H1 (cell line): ENCODE data around the gene ATE1. TPM values are rescaled to one million over a fixed set of nuclear protein-coding genes. Genes with fewer than 3 reads are reported as not detected.

Experiments
- CTCF ChIA-PET: fragments of 300-600 bp; sonication (Branson Sonifier 250); formaldehyde crosslinking; loops from one replicate; lab custom pipeline; 2021; ENCODE audit not compliant: partially characterized antibody; lab: Charles Lee
- POLR2A ChIA-PET: fragments of 300-600 bp; sonication (Branson Sonifier 250); formaldehyde crosslinking; loops from one replicate; lab custom pipeline; 2021; ENCODE audit warnings: inconsistent platforms; ENCODE audit not compliant: partially characterized antibody; lab: Charles Lee
- DNase-seq, 2 experiments: peaks; one replicate each; pipeline versions ENCODE4 v3.0.0 to v3.0.0-alpha.2; 2010 to 2022; ENCODE audit warnings: low spot score in 2 of 2, low read depth in 1 of 2, mixed read lengths in 1 of 2
- FAIRE-seq: peaks from 2 replicates; lab custom pipeline; 2011; peaks lifted over from hg19 to GRCh38; lab: Jason Lieb, UNC
- H2AFZ ChIP-seq: 2 replicates; pipeline ENCODE4 v1.8.1; 2012; ENCODE audit warnings: low read length, inconsistent platforms
- H2AK5ac ChIP-seq: 2 replicates; pipeline ENCODE4 v1.6.1; 2013; ENCODE audit warnings: low read depth, low read length
- H2BK120ac ChIP-seq: replicated peaks from 2 replicates; pipeline ENCODE3; 2013; ENCODE audit warnings: low read depth, low read length, inconsistent platforms
- H2BK12ac ChIP-seq: 2 replicates; pipeline ENCODE4 v1.6.1; 2013; ENCODE audit warnings: low read depth, low read length
- H2BK15ac ChIP-seq: 2 replicates; pipeline ENCODE4 v1.6.1; 2013; ENCODE audit warnings: low read length
- H2BK20ac ChIP-seq: 2 replicates; pipeline ENCODE4 v1.6.1; 2013; ENCODE audit warnings: low read length
- H2BK5ac ChIP-seq: 2 replicates; pipeline ENCODE4 v1.6.1; 2013; ENCODE audit warnings: low read depth, low read length
- H3K14ac ChIP-seq: 2 replicates; pipeline ENCODE4 v1.6.1; 2013; ENCODE audit warnings: inconsistent platforms; ENCODE audit not compliant: insufficient read length
- H3K18ac ChIP-seq: 2 replicates; pipeline ENCODE4 v1.6.1; 2013; ENCODE audit warnings: low read length; ENCODE audit errors: extremely low read depth
- H3K23ac ChIP-seq: 2 replicates; pipeline ENCODE4 v1.6.1; 2013; ENCODE audit warnings: inconsistent platforms; ENCODE audit not compliant: insufficient read length
- H3K23me2 ChIP-seq: 2 replicates; pipeline ENCODE4 v1.6.1; 2013; ENCODE audit warnings: low read depth, low read length
- H3K27ac ChIP-seq: 2 replicates; pipeline ENCODE4 v1.6.1; 2011; ENCODE audit warnings: low read depth, low read length, inconsistent platforms
- H3K27me3 ChIP-seq, 4 experiments: replicated peaks in 1 of 4; 1 replicate in 1 of 4; 2 replicates in 3 of 4; pipeline versions ENCODE4 v1.6.1 to v1.8.1; 2011 to 2013; ENCODE audit warnings: low read length in 3 of 4, mild to moderate bottlenecking in 3 of 4, inconsistent platforms in 2 of 4, mixed read lengths in 2 of 4, moderate library complexity in 1 of 4; ENCODE audit not compliant: control insufficient read depth in 3 of 4, insufficient read depth in 3 of 4; ENCODE audit errors: extremely low read depth in 1 of 4
- H3K36me3 ChIP-seq, 4 experiments: 2 replicates each; pipeline versions ENCODE4 v1.6.1 to v1.8.1; 2011 to 2013; ENCODE audit warnings: mild to moderate bottlenecking in 4 of 4, low read length in 3 of 4, moderate library complexity in 2 of 4, control low read depth in 1 of 4, inconsistent platforms in 1 of 4; ENCODE audit not compliant: insufficient read depth in 4 of 4, control insufficient read depth in 2 of 4
- H3K4ac ChIP-seq: replicated peaks from 2 replicates; pipeline ENCODE3; 2013; ENCODE audit warnings: low read length, low read depth, mixed read lengths, inconsistent platforms; ENCODE audit not compliant: insufficient read length
- H3K4me1 ChIP-seq, 4 experiments: replicated peaks in 1 of 4; 1 replicate in 1 of 4; 2 replicates in 3 of 4; pipeline versions ENCODE4 v1.6.1 to v1.8.1; 2011 to 2013; ENCODE audit warnings: low read length in 3 of 4, inconsistent platforms in 2 of 4, mixed read lengths in 1 of 4; ENCODE audit not compliant: insufficient read depth in 4 of 4, control insufficient read depth in 3 of 4
- H3K4me2 ChIP-seq, 2 experiments: 2 replicates each; pipeline versions ENCODE4 v1.6.1 to v1.8.1; 2011 to 2013; ENCODE audit warnings: low read depth in 2 of 2, low read length in 2 of 2, control low read depth in 1 of 2, inconsistent platforms in 1 of 2, mild to moderate bottlenecking in 1 of 2; ENCODE audit not compliant: insufficient read depth in 1 of 2
- H3K4me3 ChIP-seq, 4 experiments: fragments of 200-600, 300-600 bp in 1 of 4; sonication (generic), shearing (Covaris generic), sonication (Bioruptor Twin) in 1 of 4; 2 replicates each; pipeline versions ENCODE4 v1.5.1 to v1.8.1; 2011 to 2016; ENCODE audit warnings: low read length in 4 of 4, low read depth in 3 of 4, control low read depth in 2 of 4, inconsistent platforms in 2 of 4, mild to moderate bottlenecking in 2 of 4, mixed read lengths in 1 of 4, moderate library complexity in 1 of 4; ENCODE audit not compliant: insufficient read depth in 2 of 4; ENCODE audit errors: extremely low read depth in 1 of 4
- H3K56ac ChIP-seq: replicated peaks from 2 replicates; pipeline ENCODE3; 2013; ENCODE audit warnings: low read depth, mild to moderate bottlenecking, mixed read lengths, low read length, inconsistent platforms; ENCODE audit not compliant: insufficient read length
- H3K79me1 ChIP-seq: 2 replicates; pipeline ENCODE4 v1.6.1; 2013; ENCODE audit warnings: low read depth, low read length, control low read depth
- H3K79me2 ChIP-seq, 2 experiments: 2 replicates each; pipeline versions ENCODE4 v1.6.1 to v1.8.1; 2012 to 2013; ENCODE audit warnings: low read length in 2 of 2, mild to moderate bottlenecking in 2 of 2, inconsistent platforms in 1 of 2; ENCODE audit not compliant: insufficient read depth in 2 of 2, control insufficient read depth in 1 of 2
- H3K9ac ChIP-seq, 4 experiments: replicated peaks in 1 of 4; 1 replicate in 1 of 4; 2 replicates in 3 of 4; pipeline versions ENCODE4 v1.6.1 to v1.8.1; 2011 to 2013; ENCODE audit warnings: low read depth in 3 of 4, low read length in 3 of 4, control low read depth in 2 of 4, mild to moderate bottlenecking in 2 of 4, moderate library complexity in 2 of 4, inconsistent platforms in 1 of 4; ENCODE audit errors: extremely low read depth in 1 of 4
- H3K9me3 ChIP-seq, 2 experiments: 2 replicates each; pipeline versions ENCODE4 v1.6.1 to v1.8.1; 2012 to 2013; ENCODE audit warnings: mild to moderate bottlenecking in 2 of 2, moderate library complexity in 2 of 2, control low read depth in 1 of 2, inconsistent platforms in 1 of 2, low read depth in 1 of 2, low read length in 1 of 2, mixed read lengths in 1 of 2; ENCODE audit not compliant: insufficient read depth in 2 of 2
- H4K20me1 ChIP-seq, 2 experiments: replicated peaks in 1 of 2; 2 replicates each; pipeline versions ENCODE3 to v1.8.1; 2011 to 2013; ENCODE audit warnings: inconsistent platforms in 2 of 2, low read length in 2 of 2, mild to moderate bottlenecking in 1 of 2; ENCODE audit not compliant: insufficient read depth in 2 of 2, control insufficient read depth in 1 of 2
- H4K5ac ChIP-seq: 2 replicates; pipeline ENCODE4 v1.6.1; 2013; ENCODE audit warnings: low read length, low read depth, mixed read lengths, inconsistent platforms; ENCODE audit not compliant: insufficient read length
- H4K8ac ChIP-seq: 2 replicates; pipeline ENCODE4 v1.8.0; 2013; ENCODE audit warnings: mild to moderate bottlenecking, moderate library complexity, low read length, inconsistent platforms; ENCODE audit not compliant: insufficient read depth; ENCODE audit errors: extremely low read depth
- H4K91ac ChIP-seq: replicated peaks from 2 replicates; pipeline ENCODE3; 2013; ENCODE audit warnings: low read length, mixed read lengths, inconsistent platforms; ENCODE audit not compliant: insufficient read length
- HDAC2 ChIP-seq, 2 experiments: fragments of 300-600 bp in 1 of 2; sonication (generic) in 1 of 2; IDR thresholded peaks; 2 replicates each; pipeline ENCODE4 v1.6.1; 2011 to 2012; ENCODE audit warnings: low read depth in 2 of 2, low read length in 2 of 2, mild to moderate bottlenecking in 2 of 2, moderate library complexity in 2 of 2, borderline replicate concordance in 1 of 2, inconsistent platforms in 1 of 2
- KDM1A ChIP-seq: fragments of 200-600, 300-600 bp; sonication (generic); IDR thresholded peaks from 2 replicates; pipeline ENCODE4 v1.7.1; 2016; ENCODE audit warnings: mild to moderate bottlenecking, low read length, borderline replicate concordance
- PHF8 ChIP-seq: fragments of 200-600 bp; sonication (generic); conservative IDR thresholded peaks from 2 replicates; pipeline ENCODE4 v1.7.1; 2012; ENCODE audit warnings: low read depth, mild to moderate bottlenecking, inconsistent platforms, low read length, moderate library complexity
- SP1 ChIP-seq: IDR thresholded peaks from 2 replicates; pipeline ENCODE4 v1.6.1; 2011; ENCODE audit warnings: low read depth, low read length
- WGBS, 2 experiments: shearing (Covaris generic) in 1 of 2; methylation state at CpG; one replicate each; pipeline versions ENCODE4 v1.1.6 to v1.1.7; 2013 to 2015; ENCODE audit warnings: low lambda C conversion rate in 2 of 2, mixed read lengths in 2 of 2, inconsistent platforms in 1 of 2, low coverage in 1 of 2, missing lambda C conversion rate in 1 of 2; ENCODE audit not compliant: insufficient replicate concordance in 2 of 2, insufficient coverage in 1 of 2, insufficient read length in 1 of 2; ENCODE audit errors: extremely low coverage in 1 of 2, missing lambda C conversion rate in 1 of 2; 5-methylcytosine and 5-hydroxymethylcytosine counted together
- polyA plus RNA-seq, 7 experiments: library from polyadenylated mRNA; depleted of rRNA in 3 of 7; stranded (reverse) in 5 of 7; unstranded in 2 of 7; fragments of >200 nt in 5 of 7; fragments of 200-250 nt in 2 of 7; gene quantifications; 1 replicate in 5 of 7; 2 replicates in 1 of 7; 4 replicates in 1 of 7; pipeline versions ENCODE4 v1.2.1 to v1.2.3, GENCODE V29; 2011 to 2013; ENCODE audit warnings: missing spikeins in 2 of 7, mixed read lengths in 2 of 7
- total RNA-seq: library from RNA; stranded (reverse); fragmentation: NEBNext Ultra II Directional; extraction: Animal tissue kit (Norgen Biotek cat#: 25700); gene quantifications from 2 replicates; pipeline ENCODE4 v1.2.1, GENCODE V29; 2021

Gene ATE1
- total and polyA plus RNA-seq, 2 of the 8 experiments (the other 6 are each of a cell fraction or from before 2014, with no cell fraction given): 8.8 to 26.9 TPM

- H3K27me3 ChIP-seq: no peaks in the 10 kb centered on the region
- H3K4ac ChIP-seq: no peak overlapping the region
- no peak overlapping the region for H3K23ac ChIP-seq
- ChIA-PET CTCF (interaction anchor here (1.1 to 1.7 kb wide), 2 partner anchors 29 to 133 kb away, joined by 5 to 7 read pairs; no protein-coding TSS in a partner anchor), POLR2A (interaction anchor here (0.7 to 1.0 kb wide), 3 partner anchors 10 to 191 kb away, joined by 3 read pairs; no protein-coding TSS in a partner anchor)
- H4K8ac ChIP-seq: no peak overlapping the region
- H3K36me3 ChIP-seq: peaks cover 3 to 32% (median 10%) of the 10 kb centered on the region in 4 experiments
- no peak overlapping the region for H2AFZ ChIP-seq
- peaks cover 0 to 33% of the 10 kb centered on the region in 2 experiments; a peak in 2 of 4 replicates for H3K79me2 ChIP-seq
- no peak overlapping the region for H2BK20ac ChIP-seq
- no peak overlapping the region for H4K91ac ChIP-seq
- no peak overlapping the region for H4K5ac ChIP-seq
- no peak overlapping the region for H3K4me2 ChIP-seq
- H4K20me1 ChIP-seq: peaks cover 0 to 2% of the 10 kb centered on the region in 2 experiments
- no peak overlapping the region for H3K56ac ChIP-seq
- no peak overlapping the region for H2BK5ac ChIP-seq
- H3K4me1 ChIP-seq: no peaks in the 10 kb centered on the region; a peak in 1 of 7 replicates
- H3K23me2 ChIP-seq: no peaks in the 10 kb centered on the region
- FAIRE-seq: no peak
- H3K4me3 ChIP-seq: no peak overlapping the region
- DNase-seq: no peak
- no peak overlapping the region for H3K27ac ChIP-seq
- no peak overlapping the region for H2BK15ac ChIP-seq
- no peak overlapping the region for H3K18ac ChIP-seq
- no peaks in the 10 kb centered on the region for H3K9me3 ChIP-seq
- no peaks in the 10 kb centered on the region; the same call in 1 of the 2 replicates for H3K79me1 ChIP-seq
- no peak for TF ChIP-seq SP1
- TF ChIP-seq HDAC2 (IDR thresholded peaks at IDR 0.05; ENCODE audit: borderline replicate concordance in 1 of 2, low read depth in 2 of 2, low read length in 2 of 2): no peak
- TF ChIP-seq PHF8: no peak
- no peak for TF ChIP-seq KDM1A
- 87% methylated on average over 10 of the region's 10 CpGs; no CpG with 5 or more reads in 1 of the 2 experiments for WGBS, 2 experiments
- no peak overlapping the region for H2BK12ac ChIP-seq
- no peak overlapping the region for H2BK120ac ChIP-seq
- H3K14ac ChIP-seq: no peak overlapping the region
- H3K9ac ChIP-seq: no peak overlapping the region
- H2AK5ac ChIP-seq: no peak overlapping the region
Observed at GRCh38 chr10:121921238-121921931, 6.4 kb downstream of the ATE1 start.
